IMR-90 (cell line): ENCODE measurements around the gene CACNA1I. TPM values are rescaled to one million over a fixed set of nuclear protein-coding genes. Genes with fewer than 3 reads are reported as not detected.

ENCODE experiments used
- ATAC-seq: fragments of 200-7000 bp; cut with Tn5 transposase; 2 replicates; pipeline ENCODE4 v1.9.1; 2020; ENCODE audit warnings: low read depth, mild to moderate bottlenecking, moderate library complexity
- BruUV-seq: library from RNA; stranded (reverse); fragments of 400-500 nt; replicated peaks from 2 replicates; lab custom pipeline; 2021; lab: Mats Ljungman, UMichigan
- CTCF ChIA-PET: fragments of 300-600 bp; formaldehyde crosslinking; extraction: SDS; loops from one replicate; lab custom pipeline; 2021; ENCODE audit warnings: antibody characterized with exemption; lab: Yijun Ruan, JAX
- POLR2A ChIA-PET: fragments of 300-600 bp; sonication (Branson Sonifier 250); formaldehyde crosslinking; loops from one replicate; lab custom pipeline; 2022; ENCODE audit warnings: antibody characterized with exemption; ENCODE audit not compliant: unreplicated experiment; lab: Charles Lee
- DNase-seq: peaks from one replicate; pipeline ENCODE4 v3.0.0; 2013
- H2AFZ ChIP-seq: replicated peaks from 2 replicates; pipeline ENCODE3; 2013; ENCODE audit warnings: low read length, mild to moderate bottlenecking; ENCODE audit not compliant: poor library complexity
- H2AK5ac ChIP-seq: 2 replicates; pipeline ENCODE4 v1.6.1; 2013; ENCODE audit warnings: low read depth, low read length, inconsistent platforms
- H2AK9ac ChIP-seq: replicated peaks from 2 replicates; pipeline ENCODE3; 2013; ENCODE audit warnings: mild to moderate bottlenecking, low read depth, low read length, moderate library complexity; ENCODE audit not compliant: poor library complexity
- H2BK120ac ChIP-seq: 2 replicates; pipeline ENCODE4 v1.6.1; 2013; ENCODE audit warnings: low read depth, low read length, inconsistent platforms
- H2BK15ac ChIP-seq: 3 replicates; pipeline ENCODE4 v1.6.1; 2013; ENCODE audit warnings: low read depth, low read length, inconsistent platforms
- H2BK20ac ChIP-seq: 2 replicates; pipeline ENCODE4 v1.6.1; 2013; ENCODE audit warnings: low read depth, mild to moderate bottlenecking, inconsistent platforms, low read length, moderate library complexity
- H2BK5ac ChIP-seq: 2 replicates; pipeline ENCODE4 v1.6.1; 2013; ENCODE audit warnings: mild to moderate bottlenecking, low read depth, low read length, inconsistent platforms; ENCODE audit not compliant: poor library complexity, severe bottlenecking
- H3K14ac ChIP-seq: replicated peaks from 2 replicates; pipeline ENCODE4 v1.6.1; 2013; ENCODE audit warnings: low read depth, low read length, inconsistent platforms
- H3K18ac ChIP-seq: 2 replicates; pipeline ENCODE4 v1.6.1; 2013; ENCODE audit warnings: low read depth, low read length, control low read depth
- H3K23ac ChIP-seq: 2 replicates; pipeline ENCODE4 v1.6.1; 2013; ENCODE audit warnings: low read depth, low read length, inconsistent platforms
- H3K27ac ChIP-seq: 2 replicates; pipeline ENCODE4 v1.5.1; 2013; ENCODE audit warnings: mild to moderate bottlenecking, control low read depth, low read length; ENCODE audit not compliant: insufficient read depth
- H3K27me3 ChIP-seq: 2 replicates; pipeline ENCODE4 v1.6.1; 2013; ENCODE audit warnings: low read length; ENCODE audit not compliant: control insufficient read depth, insufficient read depth
- H3K36me3 ChIP-seq: 2 replicates; pipeline ENCODE4 v1.6.1; 2013; ENCODE audit warnings: low read length, mixed read lengths; ENCODE audit not compliant: control insufficient read depth, insufficient read depth
- H3K4ac ChIP-seq: 2 replicates; pipeline ENCODE4 v1.6.1; 2013; ENCODE audit warnings: low read depth, low read length, inconsistent platforms
- H3K4me1 ChIP-seq: 2 replicates; pipeline ENCODE4 v1.6.1; 2013; ENCODE audit warnings: low read length, mixed read lengths; ENCODE audit not compliant: control insufficient read depth, insufficient read depth
- H3K4me2 ChIP-seq: 2 replicates; pipeline ENCODE4 v1.6.1; 2013; ENCODE audit warnings: low read depth, mild to moderate bottlenecking, control low read depth, low read length, moderate library complexity
- H3K4me3 ChIP-seq: 2 replicates; pipeline ENCODE4 v1.5.1; 2013; ENCODE audit warnings: low read depth, mild to moderate bottlenecking, control low read depth, low read length, moderate library complexity; ENCODE audit not compliant: insufficient read depth
- H3K56ac ChIP-seq: 2 replicates; pipeline ENCODE4 v1.6.1; 2013; ENCODE audit warnings: low read length, inconsistent platforms; ENCODE audit not compliant: insufficient read depth; ENCODE audit errors: extremely low read depth
- H3K79me1 ChIP-seq, 2 experiments: 2 replicates each; pipeline ENCODE4 v1.6.1; 2013; ENCODE audit warnings: low read length in 2 of 2, inconsistent platforms in 1 of 2, low read depth in 1 of 2
- H3K9ac ChIP-seq: 2 replicates; pipeline ENCODE4 v1.6.1; 2013; ENCODE audit warnings: low read depth, low read length, control low read depth
- H3K9me1 ChIP-seq: 2 replicates; pipeline ENCODE4 v1.6.1; 2013; ENCODE audit warnings: low read length, inconsistent platforms; ENCODE audit not compliant: insufficient read depth
- H3K9me3 ChIP-seq: 2 replicates; pipeline ENCODE4 v1.6.1; 2013; ENCODE audit warnings: low read length; ENCODE audit not compliant: control insufficient read depth, insufficient read depth
- H4K20me1 ChIP-seq: 2 replicates; pipeline ENCODE4 v1.6.1; 2013; ENCODE audit warnings: low read length, inconsistent platforms; ENCODE audit not compliant: insufficient read depth
- H4K5ac ChIP-seq: 2 replicates; pipeline ENCODE4 v1.6.1; 2013; ENCODE audit warnings: mild to moderate bottlenecking, low read depth, low read length, control low read depth
- H4K8ac ChIP-seq, 2 experiments: 2 replicates each; pipeline ENCODE4 v1.6.1; 2013; ENCODE audit warnings: low read depth in 2 of 2, low read length in 2 of 2, control low read depth in 1 of 2, inconsistent platforms in 1 of 2
- H4K91ac ChIP-seq: 2 replicates; pipeline ENCODE4 v1.6.1; 2013; ENCODE audit warnings: low read depth, low read length, inconsistent platforms; ENCODE audit not compliant: insufficient read depth
- CHD1 ChIP-seq: IDR thresholded peaks from 2 replicates; pipeline ENCODE4 v1.6.1; 2012; ENCODE audit warnings: low read depth, low read length, improper control_type of control experiment
- MAZ ChIP-seq: IDR thresholded peaks from 2 replicates; pipeline ENCODE4 v1.6.1; 2012; ENCODE audit warnings: low read depth, mild to moderate bottlenecking, low read length, improper control_type of control experiment, moderate library complexity, borderline replicate concordance
- MXI1 ChIP-seq: IDR thresholded peaks from 2 replicates; pipeline ENCODE4 v1.6.1; 2012; ENCODE audit warnings: low read depth, mild to moderate bottlenecking, low read length, moderate library complexity, borderline replicate concordance
- POLR2A ChIP-seq: IDR thresholded peaks from 2 replicates; pipeline ENCODE4 v1.6.1; 2012; ENCODE audit warnings: mild to moderate bottlenecking, low read depth, low read length
- SMC3 ChIP-seq: fragments of 150-350 bp; IDR thresholded peaks from 2 replicates; pipeline ENCODE4 v1.6.1; 2016; ENCODE audit warnings: low read depth, mild to moderate bottlenecking, antibody characterized with exemption, low read length, moderate library complexity
- WGBS, 2 experiments: methylation state at CpG; one replicate each; pipeline versions ENCODE4 v1.1.5 to v1.1.7; 2013; ENCODE audit warnings: missing lambda C conversion rate in 2 of 2; ENCODE audit not compliant: insufficient read length in 1 of 2; ENCODE audit errors: extremely low coverage in 2 of 2; 5-methylcytosine and 5-hydroxymethylcytosine counted together
- dilution Hi-C: fragments of 300-500 bp; cut with HindIII; formaldehyde crosslinking; loops from one replicate; pipeline ENCODE4 v1.14.3; 2018; ENCODE audit warnings: low sequenced_read_pairs; ENCODE audit not compliant: unreplicated experiment
- in situ Hi-C: fragments of 300-500 bp; cut with MboI; formaldehyde crosslinking; loops from 3 replicates; pipeline ENCODE4 v1.14.3; 2019; ENCODE audit warnings: low sequenced_read_pairs, inconsistent platforms, mixed read lengths
- intact Hi-C: fragments of 100-400 bp; cut with micrococcal nuclease; formaldehyde crosslinking; loops from 2 replicates; pipeline ENCODE4 v1.10.0; 2022
- polyA plus RNA-seq, 3 experiments: library from polyadenylated mRNA; depleted of rRNA; stranded (reverse); fragments of >200 nt; gene quantifications; 2 replicates each; pipeline ENCODE4 v1.2.3, GENCODE V29; 2012; ENCODE audit warnings: low replicate concordance in 1 of 3
- total RNA-seq: library from RNA; depleted of rRNA; stranded (reverse); fragments of >200 nt; gene quantifications from 2 replicates; pipeline ENCODE4 v1.2.3, GENCODE V29; 2012

CACNA1I gene
- total and polyA plus RNA-seq, 2 of the 4 experiments (the other 2 are of a cell fraction): under 0.01 to 0.02 TPM

- H4K5ac ChIP-seq: no peak overlapping the region
- dilution Hi-C loops (no loop called here), intact Hi-C loops (no loop called here), in situ Hi-C loops (no loop called here)
- H3K27me3 ChIP-seq: peaks cover 51% of the 10 kb centered on the region
- H2AK9ac ChIP-seq: no peak overlapping the region
- no peak overlapping the region for H2BK15ac ChIP-seq
- H2AFZ ChIP-seq: no peak overlapping the region
- no peak overlapping the region for H3K4ac ChIP-seq
- DNase-seq: no peak
- H3K9me1 ChIP-seq: no peaks in the 10 kb centered on the region
- H4K8ac ChIP-seq: no peak overlapping the region
- WGBS, 2 experiments: 20% methylated on average over 1 of the region's 7 CpGs; no CpG with 5 or more reads in 1 of the 2 experiments
- no peak overlapping the region for H3K4me2 ChIP-seq
- H3K36me3 ChIP-seq: no peaks in the 10 kb centered on the region
- no peaks in the 10 kb centered on the region for H3K79me1 ChIP-seq
- H2BK120ac ChIP-seq: no peak overlapping the region
- no peaks in the 10 kb centered on the region for H4K20me1 ChIP-seq
- H3K4me1 ChIP-seq: peaks cover 6% of the 10 kb centered on the region; the same call in 1 of the 2 replicates
- no peaks in the 10 kb centered on the region for H3K9me3 ChIP-seq
- no peak overlapping the region for H3K18ac ChIP-seq
- no peak overlapping the region for H3K4me3 ChIP-seq
- no peak for ATAC-seq
- no peak overlapping the region for H3K27ac ChIP-seq
- H2AK5ac ChIP-seq: no peak overlapping the region
- POLR2A ChIA-PET: no interaction called here
- H3K9ac ChIP-seq: no peak overlapping the region
- H3K14ac ChIP-seq: no peak overlapping the region
- TF ChIP-seq CHD1: no peak
- no peak for TF ChIP-seq POLR2A
- no peak for TF ChIP-seq SMC3
- TF ChIP-seq MAZ: no peak
- TF ChIP-seq MXI1: no peak
- CTCF ChIA-PET: no interaction called here
- no peak overlapping the region for H2BK5ac ChIP-seq
- BruUV-seq: no TSS peak
- H4K91ac ChIP-seq: no peak overlapping the region
- no peak overlapping the region for H2BK20ac ChIP-seq
- H3K23ac ChIP-seq: no peak overlapping the region
- no peak overlapping the region for H3K56ac ChIP-seq
Observed at GRCh38 chr22:39700565-39700964, 130.0 kb downstream of the CACNA1I start.
